NCI-H82 (cell line): Measurements from ENCODE around the gene SH3BP5.

Experiments
- DNase-seq: peaks from one replicate; lab custom pipeline; 2025; lab: John Stamatoyannopoulos, UW

The SH3BP5 gene

GRCh38 chr3:15347063-15347736 is 14.8 kb upstream of the SH3BP5 start:
- no peak for DNase-seq

- no peak for DNase-seq
These were observed 14.1 kb upstream of the SH3BP5 start for GRCh38 chr3:15346516-15346915.

GRCh38 chr3:15345608-15346137 is 13.3 kb upstream of the SH3BP5 start:
- peak; percentile 25 for DNase-seq

GRCh38 chr3:15345066-15345607 is 12.8 kb upstream of the SH3BP5 start:
- DNase-seq: peak; percentile 96

GRCh38 chr3:15342945-15343344 is 10.6 kb upstream of the SH3BP5 start:
- DNase-seq: no peak

- no peak for DNase-seq
These were observed 9.9 kb upstream of the SH3BP5 start for GRCh38 chr3:15342246-15342645.

- DNase-seq: no peak
These were observed 8.8 kb upstream of the SH3BP5 start for GRCh38 chr3:15341030-15341726.

- no peak for DNase-seq
These were observed 7.4 kb upstream of the SH3BP5 start for GRCh38 chr3:15339786-15340215.

- DNase-seq: no peak
These were observed 6.6 kb upstream of the SH3BP5 start for GRCh38 chr3:15339001-15339400.

GRCh38 chr3:15337963-15338362 is 5.6 kb upstream of the SH3BP5 start:
- no peak for DNase-seq

GRCh38 chr3:15336057-15336456 is 3.7 kb upstream of the SH3BP5 start:
- DNase-seq: no peak

GRCh38 chr3:15333956-15334263 is 1.5 kb upstream of the SH3BP5 start:
- DNase-seq: no peak

- no peak for DNase-seq
These were observed 941 bp upstream of the SH3BP5 start for GRCh38 chr3:15333099-15333955.

- DNase-seq: peak; percentile 47
These were observed 581 bp downstream of the SH3BP5 start for GRCh38 chr3:15331606-15332404.

GRCh38 chr3:15331072-15331605 is 1.2 kb downstream of the SH3BP5 start:
- peak; percentile 71 for DNase-seq

- no peak for DNase-seq
These were observed 2.3 kb downstream of the SH3BP5 start for GRCh38 chr3:15330031-15330596.

GRCh38 chr3:15329046-15330005 is 3.1 kb downstream of the SH3BP5 start:
- DNase-seq: no peak

GRCh38 chr3:15327941-15328340 is 4.4 kb downstream of the SH3BP5 start:
- DNase-seq: no peak

GRCh38 chr3:15326673-15327072 is 5.7 kb downstream of the SH3BP5 start:
- no peak for DNase-seq

GRCh38 chr3:15326037-15326436 is 6.3 kb downstream of the SH3BP5 start:
- peak; percentile 21 for DNase-seq
